ENCODE data around the gene FMN2. TPM values are rescaled to one million over a fixed set of nuclear protein-coding genes. Genes with fewer than 3 reads are reported as not detected.

The FMN2 gene
- polyA plus RNA-seq, 2 of the 4 experiments (the other 2 are of a cell fraction) = 2.8 to 4.2 TPM

DNA sequence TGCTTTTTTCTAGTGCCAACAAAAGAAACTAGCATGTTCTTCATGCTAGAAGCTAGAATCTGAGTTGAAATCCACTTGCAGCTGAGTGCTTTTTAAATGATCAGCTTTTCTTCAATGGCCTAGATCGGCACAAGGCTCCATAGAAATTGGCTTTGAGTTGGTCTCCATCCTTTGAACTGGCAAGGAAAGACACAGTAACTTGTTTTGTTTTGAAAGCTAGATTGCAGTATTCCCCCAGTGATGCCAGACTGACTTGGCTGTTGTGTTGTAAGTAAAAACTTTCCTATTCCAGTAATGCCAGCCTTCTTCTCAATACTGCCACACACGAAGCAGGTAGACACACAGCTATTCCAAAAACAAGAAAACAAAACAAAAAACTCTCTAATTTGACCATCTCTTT, 139.1 kb downstream of the FMN2 start:
- DNase-seq (ENCODE audit: low read depth in 1 of 2, low spot score in 1 of 2) = no peak
- Histone ChIP-seq H3K9me3 (0 out of 3 replicates have a peak, but pooled peaks cover 3% of the 10 kb centered on the region), H3K4me3 (no peak overlapping the region), H3K4me2 (no peak overlapping the region), H3K27ac (no peak overlapping the region), H3K4me1 (peaks cover 6% of the 10 kb centered on the region)
- POLR2A ChIA-PET = no interaction called here
- WGBS (ENCODE audit: missing lambda C conversion rate) = 77% methylated on average over 2 of the region's 2 CpGs
- no peak for FAIRE-seq
- TF ChIP-seq ESRRA (IDR thresholded peaks at IDR 0.05; ENCODE audit: borderline replicate concordance, low read length) (no peak), MYC (IDR thresholded peaks at IDR 0.05; ENCODE audit: borderline replicate concordance, low read length) (no peak), JUN (IDR thresholded peaks at IDR 0.05) (no peak), TFCP2L1 (CRISPR knock-in tag; IDR thresholded peaks at IDR 0.05) (no peak), NFE2L2 (conservative IDR thresholded peaks at IDR 0.05; ENCODE audit: low read length) (no peak), MAFK (IDR thresholded peaks at IDR 0.05; ENCODE audit: partially characterized antibody) (no peak), ZC3H11A (IDR thresholded peaks at IDR 0.05) (no peak), CBX8 (IDR thresholded peaks at IDR 0.05) (no peak), FOSL2 (IDR thresholded peaks at IDR 0.05) (no peak), FOSL2 (CRISPR knock-in tag; IDR thresholded peaks at IDR 0.05) (no peak), PHF8 (IDR thresholded peaks at IDR 0.05; ENCODE audit: borderline replicate concordance, low read depth) (no peak), RFX5 (IDR thresholded peaks at IDR 0.05) (no peak), RNF2 (IDR thresholded peaks at IDR 0.05; ENCODE audit: borderline replicate concordance, low read depth) (no peak), EP300 (IDR thresholded peaks at IDR 0.05) (no peak), HDAC2 (IDR thresholded peaks at IDR 0.05) (no peak), E2F6 (IDR thresholded peaks at IDR 0.05; ENCODE audit: borderline replicate concordance, low read depth) (no peak), POLR2A (IDR thresholded peaks at IDR 0.05; ENCODE audit: low read length) (no peak), RCOR1 (IDR thresholded peaks at IDR 0.05; ENCODE audit: low read depth, low read length) (no peak)
- TF ChIP-seq, protein P1, sequence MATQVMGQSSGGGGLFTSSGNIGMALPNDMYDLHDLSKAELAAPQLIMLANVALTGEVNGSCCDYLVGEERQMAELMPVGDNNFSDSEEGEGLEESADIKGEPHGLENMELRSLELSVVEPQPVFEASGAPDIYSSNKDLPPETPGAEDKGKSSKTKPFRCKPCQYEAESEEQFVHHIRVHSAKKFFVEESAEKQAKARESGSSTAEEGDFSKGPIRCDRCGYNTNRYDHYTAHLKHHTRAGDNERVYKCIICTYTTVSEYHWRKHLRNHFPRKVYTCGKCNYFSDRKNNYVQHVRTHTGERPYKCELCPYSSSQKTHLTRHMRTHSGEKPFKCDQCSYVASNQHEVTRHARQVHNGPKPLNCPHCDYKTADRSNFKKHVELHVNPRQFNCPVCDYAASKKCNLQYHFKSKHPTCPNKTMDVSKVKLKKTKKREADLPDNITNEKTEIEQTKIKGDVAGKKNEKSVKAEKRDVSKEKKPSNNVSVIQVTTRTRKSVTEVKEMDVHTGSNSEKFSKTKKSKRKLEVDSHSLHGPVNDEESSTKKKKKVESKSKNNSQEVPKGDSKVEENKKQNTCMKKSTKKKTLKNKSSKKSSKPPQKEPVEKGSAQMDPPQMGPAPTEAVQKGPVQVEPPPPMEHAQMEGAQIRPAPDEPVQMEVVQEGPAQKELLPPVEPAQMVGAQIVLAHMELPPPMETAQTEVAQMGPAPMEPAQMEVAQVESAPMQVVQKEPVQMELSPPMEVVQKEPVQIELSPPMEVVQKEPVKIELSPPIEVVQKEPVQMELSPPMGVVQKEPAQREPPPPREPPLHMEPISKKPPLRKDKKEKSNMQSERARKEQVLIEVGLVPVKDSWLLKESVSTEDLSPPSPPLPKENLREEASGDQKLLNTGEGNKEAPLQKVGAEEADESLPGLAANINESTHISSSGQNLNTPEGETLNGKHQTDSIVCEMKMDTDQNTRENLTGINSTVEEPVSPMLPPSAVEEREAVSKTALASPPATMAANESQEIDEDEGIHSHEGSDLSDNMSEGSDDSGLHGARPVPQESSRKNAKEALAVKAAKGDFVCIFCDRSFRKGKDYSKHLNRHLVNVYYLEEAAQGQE (IDR thresholded peaks at IDR 0.05) = no peak
- no peak for ATAC-seq
- CTCF ChIA-PET = interaction anchor here (1.5 kb wide), 1 partner anchor 462 kb away, joined by 3 read pairs; no protein-coding TSS in a partner anchor

DNA sequence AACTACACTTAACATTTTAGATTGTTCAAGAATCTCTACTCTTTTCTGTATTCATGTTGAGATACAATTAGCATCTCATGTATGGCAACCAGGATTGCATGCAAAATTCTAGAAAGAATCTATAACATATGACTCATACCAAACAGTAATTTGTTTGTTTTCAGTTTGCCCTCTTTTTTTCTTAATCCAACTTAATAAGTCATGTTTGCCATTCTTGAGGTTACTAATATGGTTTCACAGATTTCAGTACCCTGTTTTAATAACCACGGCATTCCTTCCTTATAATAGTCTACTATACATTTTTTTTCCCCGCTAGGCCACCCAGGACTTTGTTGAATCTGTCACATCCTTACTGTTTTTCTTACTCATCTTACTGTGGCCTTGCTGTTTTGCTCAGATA, 140.8 kb downstream of the FMN2 start:
- TF ChIP-seq FOSL2 (IDR thresholded peaks at IDR 0.05) (no peak), FOSL2 (CRISPR knock-in tag; IDR thresholded peaks at IDR 0.05) (peak; percentile 67), EHF (CRISPR knock-in tag; IDR thresholded peaks at IDR 0.05) (no peak)
- ChIA-PET POLR2A (no interaction called here), CTCF (interaction anchor here (1.2 kb wide), 1 partner anchor 37 kb away, joined by 3 read pairs; no protein-coding TSS in a partner anchor)
- peak in 1 of 2 experiments; percentile 35; a peak in 1 of 6 replicates for ATAC-seq
- peaks cover 6% of the 10 kb centered on the region for H3K4me1 ChIP-seq
- H3K4me2 ChIP-seq = peak overlapping the region; percentile 33
- H3K4me3 ChIP-seq = no peak overlapping the region
- WGBS (ENCODE audit: missing lambda C conversion rate) = 21% methylated on average over 2 of the region's 2 CpGs
- FAIRE-seq = no peak
- DNase-seq (ENCODE audit: low read depth in 1 of 2, low spot score in 1 of 2) = no peak
- H3K27ac ChIP-seq = no peak overlapping the region
- H3K9me3 ChIP-seq = no peaks in the 10 kb centered on the region

- H3K4me3 ChIP-seq = no peak overlapping the region
- TF ChIP-seq CHD2 (IDR thresholded peaks at IDR 0.05; ENCODE audit: low read length, partially characterized antibody) (no peak), FOXS1 (CRISPR knock-in tag; IDR thresholded peaks at IDR 0.05) (no peak), RFX5 (IDR thresholded peaks at IDR 0.05) (no peak), EP300 (IDR thresholded peaks at IDR 0.05) (no peak), HOXB13 (CRISPR knock-in tag; IDR thresholded peaks at IDR 0.05; ENCODE audit: low read depth) (no peak), JUN (IDR thresholded peaks at IDR 0.05) (no peak), ZFP36 (IDR thresholded peaks at IDR 0.05; ENCODE audit: borderline replicate concordance, partially characterized antibody) (no peak)
- TF ChIP-seq, protein P1 (IDR thresholded peaks at IDR 0.05) = no peak
- TF ChIP-seq, protein P2, sequence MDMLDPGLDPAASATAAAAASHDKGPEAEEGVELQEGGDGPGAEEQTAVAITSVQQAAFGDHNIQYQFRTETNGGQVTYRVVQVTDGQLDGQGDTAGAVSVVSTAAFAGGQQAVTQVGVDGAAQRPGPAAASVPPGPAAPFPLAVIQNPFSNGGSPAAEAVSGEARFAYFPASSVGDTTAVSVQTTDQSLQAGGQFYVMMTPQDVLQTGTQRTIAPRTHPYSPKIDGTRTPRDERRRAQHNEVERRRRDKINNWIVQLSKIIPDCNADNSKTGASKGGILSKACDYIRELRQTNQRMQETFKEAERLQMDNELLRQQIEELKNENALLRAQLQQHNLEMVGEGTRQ (IDR thresholded peaks at IDR 0.05) = no peak
- H3K4me2 ChIP-seq = no peak overlapping the region
- ChIA-PET POLR2A (no interaction called here), CTCF (no interaction called here)
- ATAC-seq = no peak
- H3K4me1 ChIP-seq = peaks cover 6% of the 10 kb centered on the region
- H3K9me3 ChIP-seq = no peaks in the 10 kb centered on the region
- FAIRE-seq = peak; percentile 61
- 57% methylated on average over 2 of the region's 2 CpGs for WGBS (ENCODE audit: missing lambda C conversion rate)
- no peak for DNase-seq (ENCODE audit: low read depth in 1 of 2, low spot score in 1 of 2)
- H3K27ac ChIP-seq = no peak overlapping the region
These were observed 143.0 kb downstream of the FMN2 start for GRCh38 chr1:240234485-240235210.
